ENCODE results near the gene MROH9.

Gene MROH9

DNA sequence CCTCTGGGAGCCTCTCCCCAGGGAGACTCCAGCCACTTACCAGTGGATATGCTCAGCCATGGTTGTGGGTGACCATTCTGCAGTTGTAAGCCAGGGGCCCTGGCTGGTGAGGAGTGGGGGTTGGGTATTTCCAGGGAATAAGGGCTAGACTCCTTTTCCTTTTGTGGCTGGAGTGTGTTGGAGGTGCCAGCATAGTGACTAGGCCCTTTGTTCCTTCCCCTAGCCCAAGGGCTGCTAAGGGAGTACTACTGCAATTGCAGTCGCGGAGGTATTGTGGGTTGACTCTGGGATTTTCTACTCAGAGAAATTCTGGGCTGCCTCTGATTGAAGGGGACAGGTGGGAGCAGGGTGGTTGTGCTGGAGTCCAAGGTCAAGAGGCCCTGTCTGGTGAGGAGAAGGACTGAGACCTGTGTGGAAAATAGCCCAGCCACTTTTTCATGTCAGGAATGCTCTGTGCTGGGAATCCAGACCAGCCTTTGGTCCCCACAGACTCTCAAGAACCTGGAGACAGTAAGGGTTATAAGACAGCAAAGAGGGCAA, 43.1 kb downstream of the MROH9 start:
- DNase-seq, result no peak

DNA sequence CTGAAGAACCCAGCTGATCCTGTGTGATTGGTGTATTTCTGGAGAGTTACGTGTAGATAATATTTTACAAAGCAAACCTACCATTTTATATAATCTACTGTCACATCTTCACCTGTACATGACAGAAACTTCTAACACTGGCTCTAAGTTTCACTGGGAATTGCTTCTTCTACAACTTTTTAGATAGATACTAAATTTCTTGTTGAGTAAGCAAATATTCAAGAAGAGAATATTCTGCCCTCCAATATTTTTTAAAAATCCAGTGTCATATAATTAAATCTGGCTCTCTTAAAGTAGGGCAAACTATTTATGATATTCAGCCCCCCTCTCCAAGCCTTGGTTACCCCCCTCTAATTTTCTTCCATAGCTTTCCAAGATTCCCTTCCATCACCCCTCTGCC, 50.1 kb downstream of the MROH9 start:
- DNase-seq, result no peak

- no peak for DNase-seq
These were observed 51.6 kb downstream of the MROH9 start for GRCh38 chr1:170986901-170987300.

DNA sequence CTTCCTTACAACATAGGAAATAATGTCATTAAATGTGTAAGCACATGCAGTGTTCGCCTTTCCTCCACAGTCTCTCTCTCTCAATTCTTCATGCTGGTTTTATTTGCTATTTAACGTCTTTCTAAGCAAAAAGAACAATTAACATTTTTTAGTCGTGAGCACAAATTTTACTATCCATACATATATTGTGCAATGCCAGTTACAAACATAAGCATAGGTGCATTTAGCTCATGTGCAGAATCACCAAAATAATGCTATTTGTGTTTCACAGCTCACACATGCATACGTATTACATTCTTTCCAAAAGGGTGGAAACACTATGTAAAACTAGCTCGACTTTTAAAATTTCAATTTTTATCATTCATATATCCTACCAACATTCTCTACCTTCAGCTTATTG, 52.1 kb downstream of the MROH9 start:
- DNase-seq, result no peak

- no peak for DNase-seq
These were observed 57.8 kb downstream of the MROH9 start for GRCh38 chr1:170993151-170993550.

- DNase-seq, result no peak
These were observed 58.4 kb downstream of the MROH9 start for GRCh38 chr1:170993717-170994116.

DNA sequence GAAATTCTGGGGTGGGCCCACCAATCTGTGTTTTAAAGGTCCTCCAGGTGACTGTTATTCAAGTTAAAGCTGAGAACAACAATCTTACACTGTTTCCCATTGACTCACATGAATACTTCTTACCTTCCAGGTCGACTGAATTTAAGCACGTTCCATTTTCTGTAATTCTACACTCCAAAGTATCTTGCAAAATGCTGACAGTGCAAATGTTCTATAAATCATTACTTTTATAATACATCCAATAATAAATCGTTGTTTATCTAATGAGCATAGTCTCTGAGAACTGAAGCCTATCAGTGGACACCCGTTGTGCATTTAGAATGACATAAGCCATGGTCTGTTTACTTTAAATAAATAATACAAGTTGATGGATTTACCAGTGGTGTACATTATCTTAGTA, 79.5 kb downstream of the MROH9 start:
- DNase-seq, result no peak

DNA sequence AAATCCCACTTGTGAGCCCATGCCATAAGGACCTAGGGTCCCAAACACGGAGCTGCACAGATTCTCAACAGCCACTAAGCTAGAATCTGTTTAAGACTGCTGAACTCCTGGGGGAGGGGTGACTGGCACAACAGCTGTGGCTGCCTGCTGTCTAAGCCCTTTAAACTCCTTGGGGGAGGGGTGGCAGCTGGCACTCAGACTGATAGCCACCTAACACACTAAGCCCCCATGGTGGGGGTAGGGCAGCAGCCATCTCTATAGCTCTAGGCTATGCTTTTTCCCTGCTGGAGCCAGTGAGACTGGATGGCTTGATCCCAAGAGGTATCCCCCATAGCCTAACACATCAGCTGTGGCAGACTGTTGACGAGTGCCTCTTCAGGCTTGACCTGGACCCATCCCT, 82.1 kb downstream of the MROH9 start:
- no peak for DNase-seq

DNA sequence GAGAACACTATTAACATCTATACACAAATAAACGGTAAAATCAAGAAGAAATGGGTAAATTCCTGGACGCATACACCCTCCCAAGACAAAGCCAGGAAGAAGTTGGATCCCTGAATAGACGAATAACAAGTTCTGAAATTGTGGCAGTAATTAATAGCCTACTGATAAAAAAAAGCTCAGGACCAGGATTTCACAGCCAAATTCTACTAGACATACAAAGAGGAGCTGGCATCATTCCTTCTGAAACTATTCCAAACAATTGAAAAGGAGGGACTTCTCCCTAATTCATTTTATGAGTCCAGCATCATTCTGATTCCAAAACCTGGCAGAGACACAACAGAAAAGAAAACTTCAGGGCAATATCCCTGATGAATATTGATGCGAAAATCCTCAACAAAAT, 84.6 kb downstream of the MROH9 start:
- no peak for DNase-seq

GRCh38 chr1:171032822-171033702, 97.7 kb downstream of the MROH9 start:
- no peak for DNase-seq

DNA sequence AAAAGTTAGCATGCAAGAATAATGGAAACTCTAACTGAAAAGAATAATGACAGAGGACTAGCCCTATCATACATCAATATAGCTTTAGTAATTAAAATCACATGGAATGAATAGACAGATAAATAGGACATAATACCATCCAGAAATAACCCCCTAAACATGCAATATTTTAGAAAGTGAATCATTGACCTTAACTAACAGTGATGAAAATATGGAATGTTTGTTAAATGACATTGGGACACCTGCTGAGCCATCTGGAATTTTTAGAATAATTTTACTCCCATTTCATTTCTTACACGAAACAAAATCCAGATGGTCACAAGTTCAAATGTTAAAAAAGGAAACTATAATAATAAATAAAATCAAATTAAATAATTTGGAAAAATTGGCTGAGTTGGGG, 102.3 kb downstream of the MROH9 start:
- no peak for DNase-seq

- DNase-seq, result no peak
These were observed 103.0 kb downstream of the MROH9 start for GRCh38 chr1:171038284-171038683.

GRCh38 chr1:171048014-171048413, 112.7 kb downstream of the MROH9 start:
- DNase-seq, result no peak

DNA sequence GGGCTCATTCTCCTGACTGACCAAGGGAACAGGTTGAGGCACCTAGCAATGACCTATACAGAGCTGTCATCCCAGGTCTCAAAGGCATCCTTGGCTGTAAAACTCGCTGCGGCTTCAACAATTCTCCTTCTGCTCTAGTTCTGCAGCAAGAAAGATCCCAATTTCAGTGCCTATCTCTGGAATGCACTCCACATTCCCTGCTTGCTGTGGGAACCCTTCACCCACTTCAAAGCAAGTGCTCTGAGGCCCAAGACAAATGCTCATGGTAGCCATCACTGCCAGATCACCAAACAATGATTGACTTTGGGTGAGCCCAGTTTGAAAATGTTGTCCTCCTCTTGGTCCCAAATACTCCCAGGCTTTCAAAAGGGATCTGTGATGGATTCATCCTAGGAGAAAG, 117.6 kb downstream of the MROH9 start:
- no peak for DNase-seq

DNA sequence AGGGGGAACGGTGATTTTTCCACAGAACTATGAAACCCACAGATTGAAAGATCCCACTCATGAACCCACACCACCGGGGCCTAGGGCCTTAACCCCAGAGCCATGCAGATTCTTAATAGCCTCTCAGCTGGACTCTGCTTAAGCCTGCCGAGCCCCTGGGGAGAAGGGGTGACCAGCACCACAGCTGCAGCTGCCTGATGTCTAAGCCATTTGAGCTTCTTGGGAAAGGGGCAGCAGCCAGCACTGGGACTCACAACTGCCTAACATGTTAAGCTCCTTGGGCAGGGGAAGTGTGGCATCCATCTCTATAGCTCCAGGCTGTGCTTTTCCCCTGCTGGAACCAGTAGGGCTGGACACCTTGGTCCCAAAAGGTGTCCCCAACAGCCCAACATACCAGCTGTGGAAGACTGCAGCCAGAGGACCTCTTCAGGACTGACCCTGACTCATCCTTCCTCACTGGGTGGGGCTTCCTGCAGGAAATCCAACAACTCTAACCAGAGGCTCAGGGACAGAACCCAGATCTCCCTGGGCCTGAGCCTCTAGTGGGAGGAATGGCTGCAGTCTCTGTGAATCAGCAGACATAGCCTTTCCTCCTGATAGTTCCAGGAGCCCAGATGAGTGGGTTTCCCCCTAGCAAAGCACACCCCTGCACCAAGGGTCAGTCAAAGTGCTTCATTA, 120.8 kb downstream of the MROH9 start:
- DNase-seq, result no peak

GRCh38 chr1:171061425-171062143, 126.2 kb downstream of the MROH9 start:
- no peak for DNase-seq

- no peak for DNase-seq
These were observed 127.6 kb downstream of the MROH9 start for GRCh38 chr1:171062902-171063301.

- no peak for DNase-seq
These were observed 139.7 kb downstream of the MROH9 start for GRCh38 chr1:171075041-171075440.

- DNase-seq, result no peak
These were observed 146.0 kb downstream of the MROH9 start for GRCh38 chr1:171081314-171081753.

GRCh38 chr1:171081763-171082201, 146.4 kb downstream of the MROH9 start:
- no peak for DNase-seq

- DNase-seq, result no peak
These were observed 147.3 kb downstream of the MROH9 start for GRCh38 chr1:171082606-171083005.

- no peak for DNase-seq
These were observed 147.9 kb downstream of the MROH9 start for GRCh38 chr1:171083222-171083621.

DNA sequence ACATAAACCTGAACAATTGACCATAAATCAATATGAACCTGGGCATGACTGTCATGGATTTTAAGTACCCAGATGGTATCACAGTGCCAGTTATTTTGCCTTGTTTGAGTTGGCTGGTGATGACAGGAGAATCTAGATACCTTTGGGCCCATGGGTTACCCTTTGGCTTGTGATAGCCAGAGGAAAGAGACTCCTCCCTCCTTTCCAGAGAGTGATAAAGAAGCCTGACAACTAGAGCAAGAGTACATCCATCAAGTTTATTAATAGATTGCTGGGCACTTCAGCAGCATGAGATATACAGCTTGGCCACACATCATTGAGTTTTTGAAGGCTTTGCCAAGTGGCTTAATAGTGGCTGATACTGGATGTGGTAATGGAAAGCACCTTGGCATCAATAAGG, 148.8 kb downstream of the MROH9 start:
- DNase-seq, result no peak
